ENCODE data around the gene UMAD1. TPM values are rescaled to one million over a fixed set of nuclear protein-coding genes. Genes with fewer than 3 reads are reported as not detected.

The UMAD1 gene
- total RNA-seq, 4 donors from 2014 or later, result 6.1 to 11.2 (median 9.3) TPM

DNA sequence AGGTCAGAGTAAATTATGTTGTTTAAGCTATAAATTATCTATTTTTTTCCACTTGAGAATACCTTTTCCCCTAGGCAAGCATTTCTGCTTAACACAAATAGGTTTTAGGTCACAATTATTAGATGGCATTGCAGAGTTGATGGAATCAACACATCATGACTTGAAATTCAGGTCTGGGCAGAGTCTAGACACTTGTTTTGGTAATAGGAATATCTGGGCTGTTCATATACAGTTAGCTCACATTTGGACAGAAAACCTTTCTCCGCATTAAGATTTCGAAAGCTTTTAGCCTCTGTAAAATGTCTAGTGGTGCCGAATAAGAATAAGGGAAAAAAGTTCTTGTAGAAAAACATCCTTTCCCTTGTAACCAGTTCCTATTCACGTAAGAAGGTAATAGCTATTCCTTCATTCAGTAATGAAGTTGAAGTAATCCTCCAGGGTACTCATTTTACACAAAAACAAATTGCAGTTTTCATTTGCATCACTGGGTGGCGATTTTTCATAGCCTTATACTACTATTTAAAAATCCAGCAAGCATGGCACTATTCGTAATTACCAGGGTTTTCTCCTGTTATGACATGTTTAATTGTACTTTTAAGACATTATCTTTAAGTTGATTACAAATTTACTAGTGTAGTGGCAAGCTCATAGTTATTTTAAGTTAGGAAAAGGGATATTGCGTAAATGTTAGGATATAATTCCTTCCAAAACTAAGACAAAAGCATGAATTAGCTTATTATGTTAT, 40.8 kb downstream of the UMAD1 start:
- peaks cover 8 to 22% (median 14%) of the 10 kb centered on the region in 4 donors for H3K4me1 ChIP-seq
- no peak overlapping the region for H3K4me3 ChIP-seq
- no peak for DNase-seq (ENCODE audit: extremely low spot score)
- H3K27me3 ChIP-seq, result no peaks in the 10 kb centered on the region
- H3K9me3 ChIP-seq, result no peaks in the 10 kb centered on the region
- TF ChIP-seq POLR2AphosphoS5 (IDR thresholded peaks at IDR 0.05) (no peak), EP300 (IDR thresholded peaks at IDR 0.05) (no peak)
- TF ChIP-seq, protein P1, sequence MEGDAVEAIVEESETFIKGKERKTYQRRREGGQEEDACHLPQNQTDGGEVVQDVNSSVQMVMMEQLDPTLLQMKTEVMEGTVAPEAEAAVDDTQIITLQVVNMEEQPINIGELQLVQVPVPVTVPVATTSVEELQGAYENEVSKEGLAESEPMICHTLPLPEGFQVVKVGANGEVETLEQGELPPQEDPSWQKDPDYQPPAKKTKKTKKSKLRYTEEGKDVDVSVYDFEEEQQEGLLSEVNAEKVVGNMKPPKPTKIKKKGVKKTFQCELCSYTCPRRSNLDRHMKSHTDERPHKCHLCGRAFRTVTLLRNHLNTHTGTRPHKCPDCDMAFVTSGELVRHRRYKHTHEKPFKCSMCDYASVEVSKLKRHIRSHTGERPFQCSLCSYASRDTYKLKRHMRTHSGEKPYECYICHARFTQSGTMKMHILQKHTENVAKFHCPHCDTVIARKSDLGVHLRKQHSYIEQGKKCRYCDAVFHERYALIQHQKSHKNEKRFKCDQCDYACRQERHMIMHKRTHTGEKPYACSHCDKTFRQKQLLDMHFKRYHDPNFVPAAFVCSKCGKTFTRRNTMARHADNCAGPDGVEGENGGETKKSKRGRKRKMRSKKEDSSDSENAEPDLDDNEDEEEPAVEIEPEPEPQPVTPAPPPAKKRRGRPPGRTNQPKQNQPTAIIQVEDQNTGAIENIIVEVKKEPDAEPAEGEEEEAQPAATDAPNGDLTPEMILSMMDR (IDR thresholded peaks at IDR 0.05), result peak; percentile 60 to 63 (median 62)
- intact Hi-C loops (cut with DNase I), result loop anchor here (5.0 kb wide), 2 partner anchors 76 to 536 kb away; no protein-coding TSS in a partner anchor
- WGBS, result 35% methylated on average over 7 of the region's 7 CpGs
- H3K27ac ChIP-seq (replicated peaks in 1 of 4), result peak overlapping the region in 2 of 4 donors; percentile 8 to 50
- H3K36me3 ChIP-seq, result no peaks in the 10 kb centered on the region

DNA sequence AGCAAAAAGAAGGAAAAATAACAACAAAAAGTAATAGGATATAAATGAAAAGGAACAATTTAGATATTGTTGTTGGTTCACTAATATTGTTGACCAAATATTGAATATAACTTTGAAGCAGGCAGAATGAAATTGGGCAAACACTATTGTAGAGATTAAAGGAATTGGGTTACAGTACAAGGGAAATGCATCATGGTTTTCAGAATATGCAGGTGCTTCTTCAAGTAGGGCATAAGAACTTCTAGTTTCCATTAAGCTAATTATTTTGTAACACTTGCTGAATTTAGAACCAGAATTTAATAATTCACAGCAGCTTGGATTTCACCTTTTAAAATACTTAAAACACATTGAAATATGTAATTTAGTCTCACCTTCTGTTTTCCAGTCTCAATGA, 41.4 kb downstream of the UMAD1 start:
- TF ChIP-seq, protein P1 (IDR thresholded peaks at IDR 0.05), result no peak
- TF ChIP-seq POLR2A (IDR thresholded peaks at IDR 0.05; ENCODE audit: low read depth) (no peak), EP300 (IDR thresholded peaks at IDR 0.05) (no peak), POLR2AphosphoS5 (IDR thresholded peaks at IDR 0.05) (no peak)
- DNase-seq (ENCODE audit: extremely low spot score), result no peak
- Histone ChIP-seq H3K9me3 (no peaks in the 10 kb centered on the region), H3K27me3 (no peaks in the 10 kb centered on the region), H3K27ac (replicated peaks in 1 of 4) (no peak overlapping the region), H3K4me3 (no peak overlapping the region), H3K36me3 (no peaks in the 10 kb centered on the region), H3K4me1 (peaks cover 11 to 27% (median 17%) of the 10 kb centered on the region in 4 donors)
- intact Hi-C loops (cut with DNase I), result loop anchor here (5.0 kb wide), 2 partner anchors 75 to 535 kb away; no protein-coding TSS in a partner anchor

DNA sequence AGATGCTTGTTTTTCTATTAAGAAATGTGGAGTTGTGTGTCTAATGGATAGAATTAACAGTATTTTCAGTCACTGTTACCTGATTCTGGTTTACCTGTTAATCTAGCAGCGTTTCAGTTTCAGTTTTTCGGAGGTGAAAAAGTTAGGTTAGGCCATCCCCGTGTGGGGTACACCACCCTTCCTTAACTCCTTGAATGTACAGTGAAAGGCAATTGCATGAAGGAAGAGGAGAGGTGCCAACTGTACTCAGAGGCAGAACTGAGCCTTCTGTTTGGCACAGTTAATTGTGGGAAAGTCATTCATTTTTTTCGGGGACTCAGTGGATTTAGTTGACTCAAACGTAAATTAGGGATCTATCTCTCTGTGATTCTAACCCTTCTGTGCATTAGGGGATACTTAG, 42.3 kb downstream of the UMAD1 start:
- intact Hi-C loops (cut with DNase I), result loop anchor here (5.0 kb wide), 2 partner anchors 74 to 534 kb away; no protein-coding TSS in a partner anchor
- Histone ChIP-seq H3K36me3 (no peaks in the 10 kb centered on the region), H3K27me3 (no peaks in the 10 kb centered on the region), H3K4me3 (no peak overlapping the region), H3K27ac (replicated peaks in 1 of 4) (no peak overlapping the region), H3K4me1 (peaks cover 21 to 36% (median 26%) of the 10 kb centered on the region in 4 donors), H3K9me3 (no peaks in the 10 kb centered on the region)
- TF ChIP-seq POLR2A (IDR thresholded peaks at IDR 0.05; ENCODE audit: low read depth), result no peak
- TF ChIP-seq POLR2AphosphoS5 (IDR thresholded peaks at IDR 0.05), result no peak
- no peak for TF ChIP-seq EP300 (IDR thresholded peaks at IDR 0.05)
- TF ChIP-seq, protein P1 (IDR thresholded peaks at IDR 0.05), result no peak
- DNase-seq (ENCODE audit: extremely low spot score), result no peak
- 71% methylated on average over 5 of the region's 5 CpGs for WGBS

DNA sequence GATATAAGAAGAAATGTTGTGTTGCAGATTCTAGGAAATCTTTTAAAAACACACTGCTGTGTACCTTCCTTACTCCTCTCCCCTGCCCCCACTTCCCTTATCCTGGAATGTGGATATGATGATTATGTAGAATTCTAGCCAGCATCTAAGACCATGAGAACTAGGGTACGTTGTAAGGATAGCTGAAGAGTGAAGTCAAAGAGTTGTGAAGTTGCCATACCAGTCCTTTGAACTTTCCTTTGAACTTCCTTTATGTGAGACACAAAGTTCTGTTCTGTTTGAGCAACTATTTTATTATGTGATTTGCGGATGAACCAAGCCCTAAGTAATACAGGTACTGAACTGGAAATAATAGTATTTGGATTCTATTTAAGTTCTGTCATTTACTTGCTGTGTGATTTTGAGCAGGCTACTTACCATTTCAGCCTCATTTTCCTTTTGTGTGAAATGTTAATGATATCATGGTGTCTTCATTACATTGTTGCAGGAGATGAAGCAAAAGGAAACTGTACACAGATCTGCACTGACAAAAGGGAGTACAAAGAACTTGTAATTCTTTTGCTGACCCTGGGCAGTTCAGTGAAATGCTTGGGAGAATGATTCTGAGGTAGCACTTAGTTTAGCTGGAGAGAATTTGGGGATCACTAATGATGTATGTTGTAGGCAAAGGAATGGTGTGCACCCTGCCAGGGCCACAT, 46.4 kb downstream of the UMAD1 start:
- no peaks in the 10 kb centered on the region for H3K27me3 ChIP-seq
- H3K9me3 ChIP-seq, result no peaks in the 10 kb centered on the region
- peaks cover 18 to 27% (median 21%) of the 10 kb centered on the region in 4 donors for H3K4me1 ChIP-seq
- TF ChIP-seq POLR2AphosphoS5 (IDR thresholded peaks at IDR 0.05), result no peak
- TF ChIP-seq POLR2A (IDR thresholded peaks at IDR 0.05; ENCODE audit: low read depth), result no peak
- TF ChIP-seq, protein P1 (IDR thresholded peaks at IDR 0.05), result no peak
- no peak for TF ChIP-seq EP300 (IDR thresholded peaks at IDR 0.05)
- no peaks in the 10 kb centered on the region for H3K36me3 ChIP-seq
- WGBS, result 91% methylated on average over 2 of the region's 2 CpGs
- H3K4me3 ChIP-seq, result no peak overlapping the region
- DNase-seq (ENCODE audit: extremely low spot score), result no peak
- no peak overlapping the region for H3K27ac ChIP-seq (replicated peaks in 1 of 4)
- intact Hi-C loops (cut with DNase I), result no loop called here
